ENCODE results near the gene C4orf50.
A peak's percentile ranks its signal among the peaks of the same experiment; 100 is the strongest.
"Not testable (repeated sequence)": the region's sequence is repeated elsewhere in the genome, so short reads cannot be mapped to it uniquely, and the experiment has no call there.

C4orf50 gene

DNA sequence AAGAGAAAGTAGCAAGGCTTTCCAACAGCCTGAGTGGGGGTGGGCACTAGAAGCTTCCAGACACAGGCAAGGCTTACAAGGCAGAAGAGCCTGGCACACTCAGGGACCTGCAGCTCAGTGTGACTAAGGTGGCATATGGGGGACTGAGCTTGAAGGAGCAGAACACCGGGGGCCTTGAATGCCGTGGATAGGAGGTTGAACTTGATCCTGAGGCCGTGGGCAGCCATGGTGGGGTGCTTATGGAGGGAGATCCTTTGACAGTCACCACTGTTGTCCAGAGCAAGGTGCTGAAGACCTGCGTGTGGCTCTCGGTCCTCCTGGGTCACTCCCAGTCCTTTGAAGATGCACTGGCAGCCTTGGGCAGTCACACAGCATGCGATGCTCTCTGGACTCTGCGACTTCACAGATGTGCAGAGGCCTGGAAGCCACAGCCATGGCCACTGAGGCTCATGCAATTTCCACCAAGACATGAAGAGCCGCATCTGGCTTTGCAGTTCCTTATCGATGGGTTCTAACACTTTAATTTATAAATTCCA is 18.3 kb downstream of the C4orf50 start:
- in situ Hi-C loops (cut with HindIII; ENCODE audit: low sequenced_read_pairs), result no loop called here
- TF ChIP-seq, protein P1, sequence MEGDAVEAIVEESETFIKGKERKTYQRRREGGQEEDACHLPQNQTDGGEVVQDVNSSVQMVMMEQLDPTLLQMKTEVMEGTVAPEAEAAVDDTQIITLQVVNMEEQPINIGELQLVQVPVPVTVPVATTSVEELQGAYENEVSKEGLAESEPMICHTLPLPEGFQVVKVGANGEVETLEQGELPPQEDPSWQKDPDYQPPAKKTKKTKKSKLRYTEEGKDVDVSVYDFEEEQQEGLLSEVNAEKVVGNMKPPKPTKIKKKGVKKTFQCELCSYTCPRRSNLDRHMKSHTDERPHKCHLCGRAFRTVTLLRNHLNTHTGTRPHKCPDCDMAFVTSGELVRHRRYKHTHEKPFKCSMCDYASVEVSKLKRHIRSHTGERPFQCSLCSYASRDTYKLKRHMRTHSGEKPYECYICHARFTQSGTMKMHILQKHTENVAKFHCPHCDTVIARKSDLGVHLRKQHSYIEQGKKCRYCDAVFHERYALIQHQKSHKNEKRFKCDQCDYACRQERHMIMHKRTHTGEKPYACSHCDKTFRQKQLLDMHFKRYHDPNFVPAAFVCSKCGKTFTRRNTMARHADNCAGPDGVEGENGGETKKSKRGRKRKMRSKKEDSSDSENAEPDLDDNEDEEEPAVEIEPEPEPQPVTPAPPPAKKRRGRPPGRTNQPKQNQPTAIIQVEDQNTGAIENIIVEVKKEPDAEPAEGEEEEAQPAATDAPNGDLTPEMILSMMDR (IDR thresholded peaks at IDR 0.05; ENCODE audit: low read depth, low read length, missing control alignments), result no peak
- H3K4me3 ChIP-seq (ENCODE audit: low read depth, low read length), result no peak overlapping the region
- no peak for DNase-seq (ENCODE audit: low read depth)

DNA sequence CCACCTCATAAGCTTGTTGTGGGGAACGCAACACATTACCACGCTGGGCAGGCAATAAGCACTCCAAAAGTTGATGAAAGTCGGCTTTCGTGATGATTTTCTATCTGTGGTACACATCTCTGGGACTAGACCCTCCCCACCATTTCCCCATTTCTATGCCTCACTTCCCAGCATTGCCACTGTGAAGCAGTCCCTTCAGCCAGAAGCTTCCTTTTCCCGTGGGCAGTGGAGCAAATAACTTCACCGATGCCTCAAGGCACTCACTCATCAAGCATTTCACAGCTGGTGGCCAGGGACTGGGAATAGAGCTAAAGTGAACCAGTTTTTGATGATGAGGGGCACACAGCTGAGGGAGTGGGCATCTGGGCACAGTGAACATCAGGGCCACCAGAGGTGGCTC is 18.9 kb downstream of the C4orf50 start:
- TF ChIP-seq, protein P1 (IDR thresholded peaks at IDR 0.05; ENCODE audit: low read depth, low read length, missing control alignments), result no peak
- no peak for DNase-seq (ENCODE audit: low read depth)
- in situ Hi-C loops (cut with HindIII; ENCODE audit: low sequenced_read_pairs), result no loop called here

DNA sequence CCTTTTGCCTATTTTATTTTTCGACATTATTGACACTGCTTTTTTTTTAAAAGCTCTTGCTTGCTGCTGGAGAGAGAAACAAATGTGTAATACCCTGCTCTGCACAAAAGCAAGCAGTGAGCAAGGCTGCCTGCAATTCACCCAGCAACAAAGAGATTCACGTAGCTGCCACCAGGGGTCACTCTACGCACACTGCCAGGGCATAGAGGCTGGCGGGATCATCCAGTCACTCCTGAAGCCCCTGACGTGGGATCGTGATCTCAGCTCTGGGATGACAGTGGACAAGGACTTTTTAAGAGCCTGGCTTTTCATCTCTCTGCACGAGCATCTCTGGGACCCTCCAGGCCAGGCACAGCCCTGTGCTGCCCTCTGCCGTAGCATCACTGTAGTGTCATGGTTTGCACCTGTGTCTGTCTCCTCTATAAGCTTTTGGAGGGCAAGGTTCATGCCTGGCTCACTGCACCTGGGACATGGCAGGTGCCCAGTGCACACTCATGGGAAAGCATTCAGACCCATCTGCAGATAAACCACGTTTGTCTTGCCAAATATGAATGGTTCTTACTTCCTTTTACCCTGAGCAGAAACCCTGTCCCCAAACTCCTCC is 19.8 kb downstream of the C4orf50 start:
- H3K4me3 ChIP-seq (ENCODE audit: low read depth, low read length), result no peak overlapping the region
- TF ChIP-seq, protein P1 (IDR thresholded peaks at IDR 0.05; ENCODE audit: low read depth, low read length, missing control alignments), result peak; percentile 97
- peak; percentile 11 for DNase-seq (ENCODE audit: low read depth)
- in situ Hi-C loops (cut with HindIII; ENCODE audit: low sequenced_read_pairs), result no loop called here

More for the DNA sequence above, 18.9 kb downstream of the C4orf50 start:
- no peak overlapping the region for H3K4me3 ChIP-seq (ENCODE audit: low read depth, low read length)

DNA sequence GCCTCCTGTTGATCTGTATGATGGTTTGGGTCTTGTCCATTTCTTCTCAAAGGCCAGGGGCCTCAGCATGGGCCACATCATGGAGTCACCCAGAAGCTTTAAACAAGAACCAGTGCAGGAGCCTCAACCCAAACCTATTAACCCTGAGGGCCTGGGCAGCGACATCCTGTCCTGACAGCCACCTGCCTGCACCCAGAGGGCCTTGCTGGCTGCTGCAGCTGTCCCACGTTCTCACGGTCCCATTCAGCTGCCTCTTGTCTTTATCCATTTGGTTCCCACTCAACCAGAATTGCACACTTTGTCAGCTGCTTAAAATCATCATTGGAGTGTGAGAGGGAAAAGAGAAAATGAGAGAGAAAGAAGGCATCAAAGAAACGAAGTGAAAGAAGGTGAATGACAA is 21.6 kb downstream of the C4orf50 start:
- TF ChIP-seq, protein P1 (IDR thresholded peaks at IDR 0.05; ENCODE audit: low read depth, low read length, missing control alignments), result no peak

DNA sequence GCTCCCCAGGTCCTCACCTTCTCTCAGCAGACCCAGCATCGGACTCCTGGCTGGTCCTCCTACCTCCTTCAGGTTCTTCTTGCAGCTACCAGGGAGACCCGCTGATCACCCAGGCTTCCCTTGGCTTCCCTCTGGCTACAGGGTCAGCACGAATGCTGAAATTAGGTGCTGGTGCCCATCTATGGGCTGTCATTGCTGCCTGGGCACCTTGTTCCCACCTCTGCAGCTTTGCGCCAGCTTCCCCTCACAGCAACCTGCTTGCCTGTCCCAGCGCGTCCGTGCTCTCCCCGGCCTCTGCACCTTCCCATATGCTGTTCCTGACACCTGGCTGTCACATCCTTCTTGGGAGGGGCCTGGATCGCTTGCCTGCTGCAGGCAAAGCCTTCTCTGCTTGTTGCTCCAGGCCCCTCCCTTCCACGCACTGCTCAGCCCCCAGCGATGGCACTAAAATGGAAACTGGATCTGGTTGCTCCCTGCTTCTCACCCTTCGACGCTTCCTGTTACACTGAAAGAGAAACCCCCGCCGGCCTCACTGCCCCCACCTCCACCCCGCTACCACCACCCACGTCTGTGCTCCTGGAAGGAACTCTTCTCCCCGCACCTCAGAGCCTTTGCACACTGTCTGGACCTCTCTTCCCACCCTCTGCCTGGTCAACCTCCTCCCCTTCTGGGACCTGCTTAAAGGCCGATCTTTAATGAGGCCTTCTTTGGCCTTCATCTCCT is 22.2 kb downstream of the C4orf50 start:
- H3K4me3 ChIP-seq (ENCODE audit: low read depth, low read length), result no peak overlapping the region
- in situ Hi-C loops (cut with HindIII; ENCODE audit: low sequenced_read_pairs), result no loop called here
- TF ChIP-seq, protein P1 (IDR thresholded peaks at IDR 0.05; ENCODE audit: low read depth, low read length, missing control alignments), result no peak
- no peak for DNase-seq (ENCODE audit: low read depth)

More for the DNA sequence above, 21.6 kb downstream of the C4orf50 start:
- DNase-seq (ENCODE audit: low read depth), result no peak
- in situ Hi-C loops (cut with HindIII; ENCODE audit: low sequenced_read_pairs), result no loop called here
- H3K4me3 ChIP-seq (ENCODE audit: low read depth, low read length), result no peak overlapping the region

DNA sequence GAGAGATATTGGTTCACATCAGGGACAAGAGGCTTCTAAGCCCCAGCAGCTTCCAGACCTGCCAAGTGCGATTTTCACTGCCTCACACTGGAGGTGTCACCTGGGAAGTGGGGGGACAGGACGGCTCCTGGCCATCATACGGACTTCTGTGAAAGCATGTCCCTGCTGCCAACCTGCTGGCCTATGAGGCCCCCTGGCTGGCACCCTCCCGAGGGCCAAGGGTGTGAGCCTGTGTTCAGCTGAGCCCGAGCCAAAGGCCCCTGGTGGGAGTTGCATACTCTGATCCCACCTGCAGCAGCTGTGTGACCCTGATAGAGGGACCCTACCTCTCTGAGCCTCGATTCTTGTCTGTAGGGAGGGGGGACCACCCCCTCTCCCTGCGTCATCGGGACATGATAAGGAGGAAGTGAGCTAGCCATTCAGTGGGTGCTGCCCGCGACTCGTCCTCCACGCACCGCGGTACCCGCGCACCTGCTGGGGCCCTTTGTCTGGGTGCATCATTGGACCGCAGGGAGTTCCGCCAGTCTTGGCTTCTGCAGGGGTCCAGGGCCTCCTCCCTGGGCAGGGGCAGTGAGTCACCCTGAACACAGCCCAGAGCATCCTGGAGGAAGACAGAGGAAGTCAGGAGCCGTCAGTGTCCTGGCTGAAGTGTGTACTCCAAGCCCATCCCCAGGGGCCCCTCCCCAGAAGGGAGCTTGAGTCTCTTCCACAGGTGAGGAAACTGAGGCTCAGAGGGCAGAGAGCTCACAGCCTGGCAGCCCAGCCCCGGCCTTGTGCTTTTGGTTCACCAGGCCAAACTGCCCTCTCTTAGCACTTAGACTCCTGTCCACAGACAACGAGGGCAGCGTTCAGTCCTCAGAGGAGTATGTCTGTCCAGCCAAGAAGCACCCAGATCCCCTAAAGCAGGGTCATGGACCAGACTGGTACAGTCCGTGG is 24.1 kb downstream of the C4orf50 start:
- H3K4me3 ChIP-seq (ENCODE audit: low read depth, low read length), result no peak overlapping the region
- TF ChIP-seq, protein P1 (IDR thresholded peaks at IDR 0.05; ENCODE audit: low read depth, low read length, missing control alignments), result no peak
- in situ Hi-C loops (cut with HindIII; ENCODE audit: low sequenced_read_pairs), result no loop called here

DNA sequence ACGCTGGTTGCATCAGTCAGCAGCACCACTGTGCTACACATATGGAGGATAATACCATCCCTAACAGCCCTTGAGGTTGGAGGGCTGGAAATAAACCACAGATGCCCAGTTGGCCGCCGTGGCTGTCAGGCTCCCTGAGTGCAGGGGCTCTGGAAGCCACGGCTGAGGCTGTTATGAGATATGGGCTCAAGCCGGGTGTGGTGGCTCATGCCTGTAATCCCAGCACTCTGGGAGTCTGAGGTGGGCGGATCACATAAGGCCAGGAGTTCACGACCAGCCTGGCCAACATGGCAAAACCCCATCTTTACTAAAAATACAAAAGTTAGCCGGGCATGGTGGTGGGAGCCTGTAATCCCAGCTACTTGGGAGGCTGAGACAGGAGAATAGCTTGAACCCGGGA is 24.9 kb downstream of the C4orf50 start:
- DNase-seq (ENCODE audit: low read depth); in situ Hi-C loops (cut with HindIII; ENCODE audit: low sequenced_read_pairs); H3K4me3 ChIP-seq (ENCODE audit: low read depth, low read length): not testable (repeated sequence)

More for the DNA sequence above, 24.1 kb downstream of the C4orf50 start:
- DNase-seq (ENCODE audit: low read depth), result no peak

Data from astrocyte of the cerebellum (primary cell).